Forelimb muscle (tissue), 1 donor: ENCODE results near the gene ASCL5. TPM values are rescaled to one million over a fixed set of nuclear protein-coding genes. Genes with fewer than 3 reads are reported as not detected.

Source experiments
- DNase-seq: peaks from one replicate; pipeline ENCODE4 v3.0.0-alpha.2; 2013; ENCODE audit warnings: low read depth
- polyA plus RNA-seq: library from polyadenylated mRNA; unstranded; fragments of 120-200 nt; gene quantifications from one replicate; pipeline ENCODE4 v1.2.1, GENCODE V29; 2013; ENCODE audit not compliant: insufficient read length

Gene ASCL5
- polyA plus RNA-seq, 1 donor = 0.32 TPM

DNA sequence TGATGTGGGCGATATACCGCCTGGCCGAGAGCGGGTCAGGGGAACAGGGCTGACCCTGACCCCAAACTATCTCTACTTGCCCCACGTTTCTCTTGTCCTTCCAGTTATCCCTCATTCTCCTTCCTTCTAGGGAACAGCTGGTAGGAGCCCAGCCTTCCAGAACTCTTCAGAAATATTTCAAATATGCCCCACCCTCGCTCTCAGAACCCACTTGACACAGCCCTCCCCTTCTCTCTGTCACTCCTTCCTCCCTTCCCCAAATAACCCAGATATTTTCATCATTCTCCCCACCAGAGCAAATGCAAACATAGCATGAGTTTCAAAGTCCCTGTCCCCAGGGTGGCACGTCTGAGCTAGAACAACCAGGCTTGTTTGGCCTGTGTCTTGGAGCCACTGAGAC lies 15.8 kb downstream of the ASCL5 start:
- no peak for DNase-seq

DNA sequence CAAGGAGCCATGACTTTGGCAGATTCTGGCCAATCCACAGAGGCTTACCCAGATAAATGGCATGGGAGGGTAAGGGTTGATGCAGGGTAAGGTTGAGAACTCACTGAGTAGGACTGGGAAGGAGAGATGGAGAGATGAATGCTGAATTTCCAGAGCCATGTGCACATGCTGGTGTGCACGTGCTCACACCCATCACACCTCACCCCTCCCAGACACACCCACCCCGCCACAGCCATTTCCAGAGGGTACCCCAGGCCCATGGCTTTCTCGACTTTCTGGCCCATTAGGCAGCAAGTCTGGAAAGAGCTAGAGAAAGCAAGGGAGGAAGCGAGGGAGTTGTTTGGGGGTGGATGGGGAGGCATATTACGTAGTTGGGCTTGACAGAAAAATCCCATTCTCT lies 16.4 kb downstream of the ASCL5 start:
- no peak for DNase-seq

DNA sequence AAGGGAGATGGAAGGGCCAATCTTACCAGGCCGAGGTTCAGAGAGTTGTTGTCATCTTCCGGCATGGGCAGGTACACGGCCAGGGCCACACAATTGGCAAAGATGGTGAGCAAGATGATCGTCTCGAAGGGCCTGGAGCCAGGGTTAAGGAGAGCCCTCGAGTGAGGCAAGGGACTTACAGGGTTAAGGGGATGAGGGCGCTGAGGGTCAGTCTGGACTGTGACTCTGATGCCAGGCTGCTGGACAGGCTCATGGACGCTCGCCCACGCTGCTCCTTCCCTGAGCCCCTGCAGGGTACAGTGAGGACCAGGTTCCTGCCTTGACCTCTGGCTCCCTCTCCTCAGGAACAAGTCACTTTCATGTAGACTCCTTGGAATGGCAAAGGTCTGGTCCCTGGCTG lies 16.8 kb downstream of the ASCL5 start:
- no peak for DNase-seq

DNA sequence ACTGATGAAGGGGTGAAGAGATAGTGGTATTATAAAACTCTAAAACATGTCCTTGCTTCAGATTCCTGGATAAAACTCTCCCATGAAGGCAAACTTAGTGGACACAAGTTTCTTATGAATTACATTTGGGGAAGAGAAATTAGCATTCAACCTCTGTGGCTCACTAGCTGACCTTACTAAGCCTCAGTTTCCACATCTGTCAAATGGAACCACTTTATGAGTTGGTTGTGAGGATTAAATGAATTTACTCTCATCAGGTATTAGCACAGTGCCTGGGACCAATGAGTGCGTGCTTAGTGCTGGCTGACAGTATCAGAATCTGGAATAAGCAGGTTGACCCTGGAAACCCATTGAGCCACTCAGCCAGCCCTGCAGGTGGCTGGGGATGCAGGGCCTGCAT lies 17.3 kb downstream of the ASCL5 start:
- DNase-seq = no peak

DNA sequence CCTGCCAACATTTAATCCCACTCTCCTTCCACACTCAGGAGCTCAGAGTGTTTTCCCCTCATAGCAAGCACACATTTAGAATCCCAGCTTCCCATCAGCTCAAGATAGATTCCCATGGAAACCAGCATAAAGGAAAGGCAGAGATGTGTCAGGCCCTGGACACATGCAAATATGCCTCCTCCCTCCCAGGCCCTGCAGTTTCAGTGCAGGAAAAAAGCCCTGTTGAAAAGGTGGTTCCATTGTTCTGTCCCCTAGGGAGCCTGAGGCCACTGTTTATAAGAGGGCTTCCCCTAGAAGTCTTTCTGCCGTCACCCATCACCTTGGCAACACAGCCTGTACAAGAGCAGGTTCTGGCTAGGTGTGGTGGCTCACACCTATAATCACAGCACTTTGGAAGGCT lies 18.4 kb downstream of the ASCL5 start:
- no peak for DNase-seq

DNA sequence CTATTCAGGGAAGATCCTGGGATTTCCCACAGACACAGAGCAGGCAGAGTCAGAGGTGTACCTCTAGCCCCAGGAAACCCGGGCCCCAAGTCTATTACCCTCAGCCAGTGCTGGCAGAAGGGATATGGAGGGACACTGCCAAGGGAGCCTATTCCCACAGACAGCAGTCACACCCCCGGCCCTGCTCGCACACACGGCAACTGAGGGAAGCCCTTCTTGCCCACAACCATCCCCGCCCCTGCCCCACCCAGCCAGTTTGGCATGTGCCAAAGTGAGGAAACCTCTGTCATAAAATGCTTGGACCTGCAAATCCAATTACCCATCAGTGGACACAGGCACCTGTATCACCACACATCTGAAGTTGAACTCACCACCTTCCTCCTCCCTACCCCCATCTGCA lies 21.3 kb downstream of the ASCL5 start:
- no peak for DNase-seq

- DNase-seq = no peak
Observed at GRCh38 chr1:201104141-201104540, 22.8 kb downstream of the ASCL5 start.

- no peak for DNase-seq
Observed at GRCh38 chr1:201103666-201104065, 23.3 kb downstream of the ASCL5 start.

- DNase-seq = no peak
Observed at GRCh38 chr1:201100169-201100930, 26.6 kb downstream of the ASCL5 start.

DNA sequence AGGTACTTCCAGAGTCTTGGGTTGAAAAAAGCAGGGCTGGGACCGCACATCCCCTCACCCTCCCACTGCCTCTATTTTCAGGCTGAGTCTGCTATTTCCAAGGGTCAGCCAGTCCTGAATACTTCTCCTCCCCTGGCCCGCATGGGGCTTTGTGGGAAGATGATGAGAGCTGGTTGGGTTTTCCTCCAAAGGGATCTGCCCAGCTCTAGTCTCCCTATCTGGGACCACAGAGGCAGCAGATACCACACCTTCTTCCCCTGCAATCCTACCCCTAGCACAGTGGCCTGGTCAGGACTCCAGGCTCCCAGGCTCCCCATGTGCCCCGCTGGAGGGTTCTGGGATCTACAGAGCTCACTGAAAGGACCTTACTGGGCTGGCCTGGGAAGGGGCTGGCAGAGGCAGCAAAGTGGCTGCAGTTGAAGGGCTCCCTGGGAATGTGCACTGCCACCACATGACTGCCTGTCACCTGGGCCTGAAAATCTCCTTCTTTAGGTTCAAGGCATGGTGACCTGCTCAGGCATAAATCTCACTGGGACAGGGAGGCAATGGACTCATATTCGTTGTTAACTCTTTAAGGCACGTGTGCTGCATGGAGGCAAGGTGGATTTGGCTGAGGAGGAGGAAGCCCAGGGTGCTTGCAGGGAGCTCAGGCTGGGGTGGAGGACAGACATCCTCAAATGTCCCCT lies 27.8 kb downstream of the ASCL5 start:
- DNase-seq = no peak

GRCh38 chr1:201096977-201097856 lies 29.8 kb downstream of the ASCL5 start:
- no peak for DNase-seq

GRCh38 chr1:201096041-201096461 lies 30.9 kb downstream of the ASCL5 start:
- DNase-seq = no peak

GRCh38 chr1:201095581-201095980 lies 31.4 kb downstream of the ASCL5 start:
- no peak for DNase-seq

GRCh38 chr1:201094832-201095231 lies 32.2 kb downstream of the ASCL5 start:
- no peak for DNase-seq

- DNase-seq = no peak
Observed at GRCh38 chr1:201093962-201094361, 33.0 kb downstream of the ASCL5 start.

DNA sequence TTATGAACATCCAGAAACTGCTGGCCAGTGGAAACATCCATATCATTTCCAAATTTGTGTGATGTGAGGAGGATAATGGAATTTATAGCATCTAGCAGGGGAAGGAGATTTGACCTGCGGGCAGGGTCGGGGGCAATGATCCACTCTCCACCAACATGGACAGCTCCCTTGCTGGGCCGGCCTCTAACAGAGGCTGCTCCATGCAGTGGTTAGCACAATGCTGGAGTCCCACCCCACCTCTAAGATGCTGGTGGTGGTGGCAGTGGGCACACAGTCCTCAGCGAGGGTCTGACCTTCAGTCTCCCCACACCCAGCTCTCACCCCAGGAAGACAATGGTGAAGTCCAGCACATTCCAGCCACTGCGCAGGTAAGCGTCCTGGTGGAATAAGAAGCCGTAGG lies 33.4 kb downstream of the ASCL5 start:
- no peak for DNase-seq

- no peak for DNase-seq
Observed at GRCh38 chr1:201092738-201093137, 34.2 kb downstream of the ASCL5 start.

- DNase-seq = no peak
Observed at GRCh38 chr1:201091256-201091655, 35.7 kb downstream of the ASCL5 start.

GRCh38 chr1:201090541-201090940 lies 36.4 kb downstream of the ASCL5 start:
- no peak for DNase-seq

GRCh38 chr1:201089596-201089995 lies 37.4 kb downstream of the ASCL5 start:
- DNase-seq = no peak

GRCh38 chr1:201088901-201089525 lies 38.0 kb downstream of the ASCL5 start:
- DNase-seq = no peak

GRCh38 chr1:201088395-201088794 lies 38.6 kb downstream of the ASCL5 start:
- DNase-seq = no peak
